AG04449 (cell line): ENCODE measurements around the gene RANBP9.

Source experiments
- CTCF ChIA-PET: fragments of 350-600 bp; formaldehyde crosslinking; extraction: SDS; loops from one replicate; lab custom pipeline; 2021; ENCODE audit warnings: antibody characterized with exemption; lab: Yijun Ruan, JAX
- POLR2A ChIA-PET: fragments of 400-600, 350-600 bp; formaldehyde crosslinking; extraction: SDS; loops from one replicate; lab custom pipeline; 2020; ENCODE audit warnings: antibody characterized with exemption, inconsistent platforms; lab: Yijun Ruan, JAX
- DNase-seq: peaks from one replicate; pipeline ENCODE4 v3.0.0-alpha.2; 2010; ENCODE audit warnings: low read depth, low spot score
- H3K4me3 ChIP-seq: 2 replicates; pipeline ENCODE4 v1.5.1; 2011; ENCODE audit warnings: low read depth, mild to moderate bottlenecking, control low read depth, low read length
- TF ChIP-seq, protein P1 (sequence below): IDR thresholded peaks from one replicate; pipeline ENCODE4 v1.5.1; 2011; ENCODE audit warnings: mild to moderate bottlenecking, moderate library complexity, low read length, control low read depth, inconsistent platforms; ENCODE audit not compliant: insufficient read depth; ENCODE audit errors: missing control alignments

The RANBP9 gene

DNA sequence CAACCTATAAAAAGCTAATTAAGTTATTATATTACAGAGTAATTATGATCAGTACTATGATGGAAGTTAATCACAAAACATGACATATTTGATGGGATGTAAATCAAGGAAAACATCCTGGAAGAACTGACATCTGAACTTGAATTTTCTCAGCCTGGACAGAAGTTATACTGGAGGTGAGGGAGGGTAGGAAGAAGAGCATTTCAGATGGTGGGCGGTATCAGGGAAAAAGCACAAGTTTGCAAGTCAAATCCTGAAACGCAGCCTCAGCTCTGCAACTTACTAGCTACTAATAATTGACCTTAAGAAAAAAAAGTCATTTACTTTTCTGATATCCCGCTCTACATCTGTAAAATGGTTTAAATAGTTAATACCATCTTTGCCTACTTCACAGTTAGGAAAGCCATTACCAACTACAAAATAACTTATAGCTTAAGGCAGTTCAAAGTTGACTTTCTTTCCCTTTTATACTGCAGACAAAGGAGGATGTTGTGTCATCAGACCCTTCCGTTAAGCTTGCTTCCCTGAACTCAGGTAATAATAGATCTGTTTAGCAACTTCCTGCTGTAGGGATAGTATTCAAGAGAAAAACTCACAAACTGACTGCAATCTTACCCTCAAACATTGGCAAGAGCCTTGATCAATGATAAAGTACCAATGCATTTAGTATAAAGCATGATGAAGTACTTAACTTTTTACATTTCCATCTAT, 75.5 kb downstream of the RANBP9 start:
- no peak overlapping the region for H3K4me3 ChIP-seq
- DNase-seq: no peak
- POLR2A ChIA-PET: interaction anchor here (0.7 kb wide), 1 partner anchor 21 kb away, joined by 4 read pairs; the partner anchor contains the start of gene NOL7
- TF ChIP-seq, protein P1, sequence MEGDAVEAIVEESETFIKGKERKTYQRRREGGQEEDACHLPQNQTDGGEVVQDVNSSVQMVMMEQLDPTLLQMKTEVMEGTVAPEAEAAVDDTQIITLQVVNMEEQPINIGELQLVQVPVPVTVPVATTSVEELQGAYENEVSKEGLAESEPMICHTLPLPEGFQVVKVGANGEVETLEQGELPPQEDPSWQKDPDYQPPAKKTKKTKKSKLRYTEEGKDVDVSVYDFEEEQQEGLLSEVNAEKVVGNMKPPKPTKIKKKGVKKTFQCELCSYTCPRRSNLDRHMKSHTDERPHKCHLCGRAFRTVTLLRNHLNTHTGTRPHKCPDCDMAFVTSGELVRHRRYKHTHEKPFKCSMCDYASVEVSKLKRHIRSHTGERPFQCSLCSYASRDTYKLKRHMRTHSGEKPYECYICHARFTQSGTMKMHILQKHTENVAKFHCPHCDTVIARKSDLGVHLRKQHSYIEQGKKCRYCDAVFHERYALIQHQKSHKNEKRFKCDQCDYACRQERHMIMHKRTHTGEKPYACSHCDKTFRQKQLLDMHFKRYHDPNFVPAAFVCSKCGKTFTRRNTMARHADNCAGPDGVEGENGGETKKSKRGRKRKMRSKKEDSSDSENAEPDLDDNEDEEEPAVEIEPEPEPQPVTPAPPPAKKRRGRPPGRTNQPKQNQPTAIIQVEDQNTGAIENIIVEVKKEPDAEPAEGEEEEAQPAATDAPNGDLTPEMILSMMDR: no peak
- CTCF ChIA-PET: interaction anchor here (0.7 to 10.5 kb wide), 3 partner anchors 11 to 431 kb away, joined by 3 to 78 read pairs (median 26); partner anchors contain the start of gene NOL7

DNA sequence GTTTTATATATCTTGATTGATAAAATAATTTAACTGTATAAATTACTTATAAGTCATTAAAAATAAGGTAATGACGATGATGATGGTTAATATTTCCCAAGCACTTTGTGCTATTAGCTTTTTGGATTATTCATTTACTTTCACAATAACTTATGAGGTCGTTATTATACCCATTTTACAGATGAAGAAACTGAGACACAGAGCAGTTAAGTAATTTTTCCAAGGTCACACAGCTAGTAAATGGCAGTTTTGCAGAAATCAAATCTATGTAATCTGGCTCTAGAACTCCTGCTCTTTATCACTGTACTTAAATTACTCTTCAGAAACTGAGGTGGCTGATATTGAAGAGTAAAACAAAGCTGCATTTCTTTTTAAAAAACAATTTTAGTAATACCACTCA, 78.3 kb downstream of the RANBP9 start:
- TF ChIP-seq, protein P1: no peak
- DNase-seq: no peak
- no peak overlapping the region for H3K4me3 ChIP-seq
- CTCF ChIA-PET: interaction anchor here (1.2 to 10.5 kb wide), 3 partner anchors 9 to 17 kb away, joined by 6 to 78 read pairs (median 26); partner anchors contain the start of gene NOL7
- POLR2A ChIA-PET: interaction anchor here (1.1 kb wide), 1 partner anchor 18 kb away, joined by 3 read pairs; the partner anchor contains the start of gene NOL7

DNA sequence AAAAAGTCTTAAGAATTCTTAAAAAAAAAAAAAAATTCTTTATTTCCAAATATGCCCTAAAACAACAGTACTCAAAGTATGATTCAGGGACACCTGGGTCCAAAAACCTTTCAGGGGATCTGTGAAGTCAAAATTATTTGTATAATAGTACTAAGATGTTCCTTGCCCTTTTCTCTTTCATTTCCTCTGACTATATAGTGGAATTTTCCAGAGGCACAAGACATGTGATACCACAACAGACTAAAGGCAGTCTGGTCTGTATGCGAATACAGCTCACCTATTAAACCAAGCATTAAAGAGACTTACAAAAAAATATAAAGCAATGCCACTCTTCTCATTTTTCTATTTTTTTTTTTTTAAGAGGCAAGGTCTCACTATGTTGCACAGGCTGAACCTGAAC, 81.1 kb downstream of the RANBP9 start:
- ChIA-PET CTCF (interaction anchor here (1.2 to 10.5 kb wide), 2 partner anchors 14 to 79 kb away, joined by 3 to 78 read pairs; partner anchors contain the start of gene NOL7), POLR2A (no interaction called here)
- DNase-seq: no peak
- TF ChIP-seq, protein P1: no peak
- no peak overlapping the region for H3K4me3 ChIP-seq

DNA sequence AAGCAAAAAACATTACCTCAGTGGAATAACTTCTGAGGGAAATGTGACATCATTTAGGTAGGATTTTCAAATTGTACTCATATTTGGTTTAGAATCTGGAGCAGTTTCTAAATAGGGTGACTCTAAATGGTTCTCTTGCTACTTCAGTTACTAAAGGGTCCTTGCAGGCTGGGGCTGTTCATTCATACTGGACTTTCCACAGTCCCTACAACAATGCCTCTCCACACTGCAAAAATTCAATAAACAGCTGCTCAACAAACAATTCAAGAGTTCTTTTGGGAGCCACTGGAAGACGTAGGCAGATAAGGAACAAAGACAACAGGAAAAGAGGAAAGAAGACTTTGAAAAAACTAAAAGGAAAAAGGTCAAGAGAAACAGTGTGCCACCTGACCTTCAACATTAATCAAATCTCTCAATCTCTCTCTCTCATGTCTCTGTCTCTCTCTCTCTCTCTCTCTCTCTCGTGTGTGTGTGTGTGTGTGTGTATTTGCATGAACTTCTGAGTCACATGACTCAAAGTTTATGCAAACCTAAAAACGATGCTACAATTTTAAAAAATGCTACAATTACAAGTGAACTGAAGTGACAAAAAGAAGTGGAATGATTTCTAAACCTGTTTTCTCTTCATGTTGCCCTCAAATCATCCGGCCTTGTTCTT, 82.0 kb downstream of the RANBP9 start:
- no peak for DNase-seq
- ChIA-PET POLR2A (no interaction called here), CTCF (interaction anchor here (1.2 to 10.5 kb wide), 2 partner anchors 13 to 80 kb away, joined by 3 to 78 read pairs; partner anchors contain the start of gene NOL7)
- no peak overlapping the region for H3K4me3 ChIP-seq
- TF ChIP-seq, protein P1: no peak

DNA sequence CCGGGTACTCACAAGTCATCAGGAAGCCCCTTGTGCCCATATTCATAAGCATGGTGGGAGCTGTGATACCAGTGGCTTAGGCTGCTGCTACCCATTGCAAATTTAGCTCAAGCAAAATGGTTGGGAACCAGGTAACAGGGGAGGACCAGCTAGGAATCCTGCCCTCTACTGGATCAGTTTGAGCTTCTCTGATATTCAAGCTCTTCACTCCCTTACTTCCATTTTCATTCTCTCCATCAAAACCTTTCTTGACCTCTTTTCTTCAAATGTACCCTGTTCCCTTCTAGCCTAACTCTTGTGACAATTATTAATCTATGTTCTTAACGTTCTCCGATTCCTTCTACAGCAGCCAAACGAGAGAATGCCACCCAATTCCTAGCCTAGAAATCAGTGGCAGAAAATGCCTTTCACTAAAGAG, 86.8 kb downstream of the RANBP9 start:
- TF ChIP-seq, protein P1: peak; percentile 46
- no peak for DNase-seq
- CTCF ChIA-PET: interaction anchor here (0.9 to 2.6 kb wide), 11 partner anchors 9 to 267 kb away, joined by 3 to 26 read pairs (median 4); partner anchors contain the start of genes GFOD1 and NOL7
- no peak overlapping the region for H3K4me3 ChIP-seq
- POLR2A ChIA-PET: interaction anchor here (0.6 to 0.7 kb wide), 2 partner anchors 10 to 71 kb away, joined by 3 read pairs; partner anchors contain the start of gene NOL7
